HCT116 (cell line): ENCODE data around the gene FEV. TPM values are rescaled to one million over a fixed set of nuclear protein-coding genes. Genes with fewer than 3 reads are reported as not detected.

Source experiments
- ATAC-seq: fragments of 200-7000 bp; cut with Tn5 transposase; 2 replicates; pipeline ENCODE4 v1.9.1; 2020; ENCODE audit warnings: mild to moderate bottlenecking, moderate library complexity
- BruUV-seq: library from RNA; stranded (reverse); fragments of 400-500 nt; replicated peaks from 2 replicates; lab custom pipeline; 2021; lab: Mats Ljungman, UMichigan
- CTCF ChIA-PET: fragments of 300-600 bp; sonication (Branson Sonifier 250); formaldehyde crosslinking; loops from one replicate; lab custom pipeline; 2021; ENCODE audit warnings: antibody characterized with exemption; lab: Charles Lee
- POLR2A ChIA-PET: fragments of 300-600, 350-600 bp; sonication (Branson Sonifier 250); formaldehyde crosslinking; loops from one replicate; lab custom pipeline; 2021; ENCODE audit warnings: antibody characterized with exemption; lab: Charles Lee
- RAD21 ChIA-PET, 2 experiments: fragments of 300-600 bp; sonication (Branson Sonifier 250); formaldehyde crosslinking; loops; one replicate each; lab custom pipeline; 2023; ENCODE audit warnings: low total read pairs in 2 of 2; ENCODE audit not compliant: uncharacterized antibody in 2 of 2, unreplicated experiment in 2 of 2, low non-redundant PET in 1 of 2; lab: Charles Lee
- DNase-seq: peaks from one replicate; pipeline ENCODE4 v3.0.0-alpha.2; 2010; ENCODE audit warnings: low read depth, low spot score
- H2AFZ ChIP-seq: fragments of 200-600 bp; shearing (Covaris generic), sonication (generic); 2 replicates; pipeline ENCODE4 v1.6.1; 2017; ENCODE audit warnings: low read depth, mixed run types, mixed read lengths, antibody characterized with exemption, low read length; ENCODE audit not compliant: poor library complexity, severe bottlenecking
- H3K27ac ChIP-seq: 2 replicates; pipeline ENCODE4 v1.5.1; 2012; ENCODE audit warnings: low read depth, low read length
- H3K27me3 ChIP-seq: fragments of 200-600 bp; sonication (generic); 2 replicates; pipeline ENCODE4 v1.6.1; 2016; ENCODE audit warnings: mixed run types, low read length, mixed read lengths; ENCODE audit not compliant: insufficient read depth
- H3K36me3 ChIP-seq, 2 experiments: fragments of 200-500 bp in 1 of 2; fragments of 200-600 bp in 1 of 2; sonication (Bioruptor generic) in 1 of 2; sonication (generic) in 1 of 2; 2 replicates each; pipeline versions ENCODE4 v1.5.1 to v1.6.1; 2014 to 2016; ENCODE audit warnings: low read length in 2 of 2, inconsistent platforms in 1 of 2, mixed read lengths in 1 of 2, mixed run types in 1 of 2; ENCODE audit not compliant: insufficient read depth in 2 of 2, control insufficient read depth in 1 of 2
- H3K4me1 ChIP-seq, 2 experiments: fragments of 200-600 bp in 1 of 2; sonication (generic) in 1 of 2; 2 replicates each; pipeline versions ENCODE4 v1.5.1 to v1.6.1; 2012 to 2017; ENCODE audit warnings: low read length in 2 of 2, inconsistent platforms in 1 of 2, mild to moderate bottlenecking in 1 of 2, mixed read lengths in 1 of 2, mixed run types in 1 of 2, moderate library complexity in 1 of 2; ENCODE audit not compliant: insufficient read depth in 2 of 2, control insufficient read depth in 1 of 2
- H3K4me2 ChIP-seq: fragments of 200-600 bp; sonication (generic); 2 replicates; pipeline ENCODE4 v1.6.1; 2017; ENCODE audit warnings: mixed run types, low read length, mixed read lengths
- H3K4me3 ChIP-seq, 2 experiments: fragments of 200-600 bp in 1 of 2; sonication (generic) in 1 of 2; replicated peaks in 1 of 2; 2 replicates each; pipeline ENCODE4 v1.5.1; 2011 to 2016; ENCODE audit warnings: low read length in 2 of 2, control low read depth in 1 of 2, low read depth in 1 of 2, mild to moderate bottlenecking in 1 of 2, mixed read lengths in 1 of 2, mixed run types in 1 of 2
- H3K79me2 ChIP-seq: fragments of 200-600 bp; sonication (generic); 2 replicates; pipeline ENCODE4 v1.6.1; 2017; ENCODE audit warnings: mild to moderate bottlenecking, mixed run types, low read length, moderate library complexity, mixed read lengths; ENCODE audit not compliant: insufficient read depth
- H3K9ac ChIP-seq: fragments of 200-600 bp; sonication (generic); 2 replicates; pipeline ENCODE4 v1.6.1; 2016; ENCODE audit warnings: low read length, mixed read lengths
- H3K9me2 ChIP-seq: fragments of 200-600 bp; sonication (generic), shearing (Covaris generic); 2 replicates; pipeline ENCODE4 v1.6.1; 2017; ENCODE audit warnings: mixed run types, mild to moderate bottlenecking, moderate library complexity; ENCODE audit not compliant: insufficient read depth
- H3K9me3 ChIP-seq, 2 experiments: fragments of 200-500 bp in 1 of 2; fragments of 200-600 bp in 1 of 2; sonication (Bioruptor generic) in 1 of 2; sonication (generic) in 1 of 2; 2 replicates each; pipeline ENCODE4 v1.6.1; 2014 to 2017; ENCODE audit warnings: low read length in 2 of 2, mixed read lengths in 2 of 2, inconsistent platforms in 1 of 2, low read depth in 1 of 2, mild to moderate bottlenecking in 1 of 2, mixed run types in 1 of 2, moderate library complexity in 1 of 2; ENCODE audit not compliant: control insufficient read depth in 1 of 2, insufficient read depth in 1 of 2
- H4K20me1 ChIP-seq: fragments of 200-600 bp; sonication (generic), shearing (Covaris generic); 2 replicates; pipeline ENCODE4 v1.6.1; 2017; ENCODE audit warnings: mixed run types, mild to moderate bottlenecking, moderate library complexity; ENCODE audit not compliant: insufficient read depth
- ATF3 ChIP-seq: IDR thresholded peaks from 2 replicates; pipeline ENCODE4 v1.6.1; 2012
- CBX3 ChIP-seq: IDR thresholded peaks from 2 replicates; pipeline ENCODE4 v1.6.1; 2012; ENCODE audit warnings: low read depth
- EGR1 ChIP-seq: IDR thresholded peaks from 2 replicates; pipeline ENCODE4 v1.6.1; 2012; ENCODE audit warnings: low read depth
- ELF1 ChIP-seq: IDR thresholded peaks from 2 replicates; pipeline ENCODE4 v1.6.1; 2012; ENCODE audit warnings: low read depth, borderline replicate concordance
- EZH2phosphoT487 ChIP-seq: fragments of 200-600 bp; IDR thresholded peaks from 2 replicates; pipeline ENCODE4 v1.6.1; 2018; ENCODE audit warnings: antibody characterized with exemption, borderline replicate concordance
- FOSL1 ChIP-seq: IDR thresholded peaks from 2 replicates; pipeline ENCODE4 v1.6.1; 2012; ENCODE audit warnings: low read depth
- JUND ChIP-seq: IDR thresholded peaks from 2 replicates; pipeline ENCODE4 v1.6.1; 2012
- MAX ChIP-seq: IDR thresholded peaks from 2 replicates; pipeline ENCODE4 v1.6.1; 2012
- POLR2AphosphoS5 ChIP-seq: IDR thresholded peaks from 2 replicates; pipeline ENCODE4 v1.6.1; 2011; ENCODE audit warnings: mild to moderate bottlenecking, low read depth, low read length, moderate library complexity
- RAD21 ChIP-seq: IDR thresholded peaks from 2 replicates; pipeline ENCODE4 v1.6.1; 2012; ENCODE audit warnings: low read depth, mild to moderate bottlenecking
- REST ChIP-seq: IDR thresholded peaks from 2 replicates; pipeline ENCODE4 v1.6.1; 2012; ENCODE audit warnings: low read depth
- SIN3A ChIP-seq: IDR thresholded peaks from 2 replicates; pipeline ENCODE4 v1.6.1; 2012; ENCODE audit warnings: low read depth
- SP1 ChIP-seq: IDR thresholded peaks from 2 replicates; pipeline ENCODE4 v1.6.1; 2012; ENCODE audit warnings: low read depth
- SRF ChIP-seq: IDR thresholded peaks from 2 replicates; pipeline ENCODE4 v1.6.1; 2012; ENCODE audit warnings: low read depth
- TCF7L2 ChIP-seq: IDR thresholded peaks from 2 replicates; pipeline ENCODE4 v1.7.0; 2011; ENCODE audit warnings: borderline replicate concordance, inconsistent platforms; ENCODE audit not compliant: insufficient read depth, insufficient read length; ENCODE audit errors: extremely low read depth
- YY1 ChIP-seq: IDR thresholded peaks from 2 replicates; pipeline ENCODE4 v1.6.1; 2011; ENCODE audit warnings: low read length, low read depth, moderate library complexity, mild to moderate bottlenecking; ENCODE audit not compliant: insufficient replicate concordance; ENCODE audit errors: extremely low read depth
- ZNF274 ChIP-seq: fragments of 200-500 bp; sonication (Bioruptor generic); IDR thresholded peaks from 2 replicates; pipeline ENCODE4 v1.6.1; 2014; ENCODE audit warnings: mild to moderate bottlenecking, low read depth, low read length, inconsistent platforms
- intact Hi-C: fragments of 100-400 bp; cut with micrococcal nuclease; formaldehyde crosslinking; loops from 2 replicates; pipeline ENCODE4 v1.10.0; 2022
- total RNA-seq: library from RNA; stranded (reverse); gene quantifications from one replicate; pipeline ENCODE4 v1.2.1, GENCODE V29; 2021; ENCODE audit not compliant: unreplicated experiment
- TF ChIP-seq, protein P1 (sequence below): IDR thresholded peaks from 2 replicates; pipeline ENCODE4 v1.6.1; 2011; ENCODE audit warnings: mild to moderate bottlenecking, low read length, moderate library complexity; ENCODE audit not compliant: insufficient replicate concordance; ENCODE audit errors: extremely low read depth
- TF ChIP-seq, protein P2 (sequence below), 3 experiments: fragments of 200-600 bp in 1 of 3; sonication (generic) in 1 of 3; IDR thresholded peaks in 2 of 3; conservative IDR thresholded peaks in 1 of 3; 2 replicates each; pipeline ENCODE4 v1.5.1; 2012 to 2017; ENCODE audit warnings: low read depth in 2 of 3, low read length in 2 of 3, antibody characterized with exemption in 1 of 3, borderline replicate concordance in 1 of 3, control low read depth in 1 of 3, mild to moderate bottlenecking in 1 of 3, mixed read lengths in 1 of 3, mixed run types in 1 of 3, moderate library complexity in 1 of 3; ENCODE audit not compliant: insufficient read depth in 1 of 3

FEV gene
- total RNA-seq, 1 experiment from 2014 or later: not detected

DNA sequence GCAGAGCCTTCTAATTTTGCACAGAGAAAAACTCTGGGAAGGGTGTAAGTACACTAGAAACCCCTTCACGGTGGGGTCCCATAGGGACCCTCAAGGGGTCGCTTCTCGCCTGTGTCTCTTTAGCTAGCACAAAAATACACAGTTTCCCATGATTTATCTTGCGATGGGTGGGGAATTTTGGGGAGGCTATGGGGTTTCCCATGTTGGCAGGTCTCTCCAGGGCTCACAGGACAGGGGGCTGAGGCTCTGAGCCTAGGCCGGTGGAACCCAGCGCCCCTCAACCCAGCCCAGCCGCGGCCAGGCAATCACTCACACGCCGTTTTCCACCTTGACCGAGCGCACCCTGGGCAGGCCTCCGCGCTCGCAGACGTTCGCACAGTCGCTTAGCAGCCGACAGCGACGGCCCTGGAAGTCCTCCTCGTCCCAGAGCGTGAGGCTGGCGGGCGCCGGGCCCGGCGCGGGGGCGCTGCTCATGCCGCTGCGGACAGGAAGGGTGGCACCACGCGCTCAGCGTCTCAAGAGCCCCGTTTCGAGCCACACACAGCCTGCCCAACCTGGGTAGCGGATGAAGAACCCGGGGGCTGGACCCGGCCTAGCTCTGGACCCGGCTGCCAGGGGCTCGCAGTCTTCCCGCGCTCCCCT is 7.8 kb upstream of the FEV start:
- ChIA-PET RAD21 (no interaction called here), POLR2A (no interaction called here), CTCF (no interaction called here)
- no TSS peak for BruUV-seq
- Histone ChIP-seq H3K4me1 (peaks cover 0 to 12% of the 10 kb centered on the region in 2 experiments; a peak in 3 of 4 replicates), H4K20me1 (no peaks in the 10 kb centered on the region), H3K9me2 (no peaks in the 10 kb centered on the region), H3K9ac (no peak overlapping the region), H2AFZ (no peak overlapping the region), H3K9me3 (no peaks in the 10 kb centered on the region), H3K4me3 (no peak overlapping the region), H3K27ac (no peak overlapping the region), H3K79me2 (no peaks in the 10 kb centered on the region), H3K4me2 (no peak overlapping the region), H3K36me3 (no peaks in the 10 kb centered on the region), H3K27me3 (no peaks in the 10 kb centered on the region)
- no peak for DNase-seq
- intact Hi-C loops: no loop called here
- ATAC-seq: no peak
- TF ChIP-seq POLR2AphosphoS5: no peak
- TF ChIP-seq ATF3: no peak
- TF ChIP-seq, protein P1, sequence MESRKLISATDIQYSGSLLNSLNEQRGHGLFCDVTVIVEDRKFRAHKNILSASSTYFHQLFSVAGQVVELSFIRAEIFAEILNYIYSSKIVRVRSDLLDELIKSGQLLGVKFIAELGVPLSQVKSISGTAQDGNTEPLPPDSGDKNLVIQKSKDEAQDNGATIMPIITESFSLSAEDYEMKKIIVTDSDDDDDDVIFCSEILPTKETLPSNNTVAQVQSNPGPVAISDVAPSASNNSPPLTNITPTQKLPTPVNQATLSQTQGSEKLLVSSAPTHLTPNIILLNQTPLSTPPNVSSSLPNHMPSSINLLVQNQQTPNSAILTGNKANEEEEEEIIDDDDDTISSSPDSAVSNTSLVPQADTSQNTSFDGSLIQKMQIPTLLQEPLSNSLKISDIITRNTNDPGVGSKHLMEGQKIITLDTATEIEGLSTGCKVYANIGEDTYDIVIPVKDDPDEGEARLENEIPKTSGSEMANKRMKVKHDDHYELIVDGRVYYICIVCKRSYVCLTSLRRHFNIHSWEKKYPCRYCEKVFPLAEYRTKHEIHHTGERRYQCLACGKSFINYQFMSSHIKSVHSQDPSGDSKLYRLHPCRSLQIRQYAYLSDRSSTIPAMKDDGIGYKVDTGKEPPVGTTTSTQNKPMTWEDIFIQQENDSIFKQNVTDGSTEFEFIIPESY: no peak
- TF ChIP-seq FOSL1: no peak
- no peak for TF ChIP-seq EZH2phosphoT487
- no peak for TF ChIP-seq ELF1
- TF ChIP-seq CBX3: no peak
- TF ChIP-seq REST: no peak
- TF ChIP-seq TCF7L2: no peak
- TF ChIP-seq YY1: no peak
- no peak for TF ChIP-seq JUND
- no peak for TF ChIP-seq SRF
- TF ChIP-seq MAX: no peak
- no peak for TF ChIP-seq RAD21
- TF ChIP-seq SP1: no peak
- no peak for TF ChIP-seq EGR1
- TF ChIP-seq SIN3A: no peak
- TF ChIP-seq, protein P2, sequence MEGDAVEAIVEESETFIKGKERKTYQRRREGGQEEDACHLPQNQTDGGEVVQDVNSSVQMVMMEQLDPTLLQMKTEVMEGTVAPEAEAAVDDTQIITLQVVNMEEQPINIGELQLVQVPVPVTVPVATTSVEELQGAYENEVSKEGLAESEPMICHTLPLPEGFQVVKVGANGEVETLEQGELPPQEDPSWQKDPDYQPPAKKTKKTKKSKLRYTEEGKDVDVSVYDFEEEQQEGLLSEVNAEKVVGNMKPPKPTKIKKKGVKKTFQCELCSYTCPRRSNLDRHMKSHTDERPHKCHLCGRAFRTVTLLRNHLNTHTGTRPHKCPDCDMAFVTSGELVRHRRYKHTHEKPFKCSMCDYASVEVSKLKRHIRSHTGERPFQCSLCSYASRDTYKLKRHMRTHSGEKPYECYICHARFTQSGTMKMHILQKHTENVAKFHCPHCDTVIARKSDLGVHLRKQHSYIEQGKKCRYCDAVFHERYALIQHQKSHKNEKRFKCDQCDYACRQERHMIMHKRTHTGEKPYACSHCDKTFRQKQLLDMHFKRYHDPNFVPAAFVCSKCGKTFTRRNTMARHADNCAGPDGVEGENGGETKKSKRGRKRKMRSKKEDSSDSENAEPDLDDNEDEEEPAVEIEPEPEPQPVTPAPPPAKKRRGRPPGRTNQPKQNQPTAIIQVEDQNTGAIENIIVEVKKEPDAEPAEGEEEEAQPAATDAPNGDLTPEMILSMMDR (IDR thresholded peaks at IDR 0.05 in 2 of 3, conservative IDR thresholded peaks at IDR 0.05 in 1 of 3; ENCODE audit: borderline replicate concordance in 1 of 3, insufficient read depth in 1 of 3, low read depth in 2 of 3, low read length in 2 of 3): no peak
- TF ChIP-seq ZNF274: no peak
